Skin epidermis (tissue), 12 donors: ENCODE data around the gene HAUS2.
"Not testable (repeated sequence)": the region's sequence is repeated elsewhere in the genome, so short reads cannot be mapped to it uniquely, and the experiment has no call there.

Experiments used
- H3K27ac ChIP-seq, 21 experiments: fragments of 200-600 bp; sonication (generic) in 11 of 21; one replicate each; pipeline ENCODE4 v1.5.0; 2020; ENCODE audit warnings: mild to moderate bottlenecking in 3 of 21, inconsistent platforms in 2 of 21, moderate library complexity in 2 of 21
- H3K4me3 ChIP-seq, 7 experiments: fragments of 200-600 bp; sonication (generic) in 2 of 7; one replicate each; pipeline ENCODE4 v1.5.0; 2020; ENCODE audit warnings: inconsistent platforms in 2 of 7, mild to moderate bottlenecking in 2 of 7, moderate library complexity in 1 of 7

Gene HAUS2

GRCh38 chr15:42548249-42549031, at the start of gene HAUS2, which contains the start of gene LRRC57:
HAUS2 (plus strand) TSS chr15:42548838; CDS start chr15:42548873, 35 bp downstream.
LRRC57 (minus strand) TSS chr15:42548793; CDS start chr15:42548434, 359 bp downstream.
- peak within 1 kb of the TSS; percentile 65 to 98 (median 90) for H3K27ac ChIP-seq
- H3K4me3 ChIP-seq = peak within 1 kb of the TSS; percentile 76 to 98 (median 82)

- Histone ChIP-seq H3K4me3 (no peak overlapping the region), H3K27ac (peak overlapping the region in 12 of 21 experiments; percentile 10 to 74 (median 46))
These were observed 48.6 kb upstream of the HAUS2 start for GRCh38 chr15:42499858-42500609.

GRCh38 chr15:42502477-42502876, 46.2 kb upstream of the HAUS2 start:
- H3K4me3 ChIP-seq = no peak overlapping the region
- H3K27ac ChIP-seq = peak overlapping the region in 2 of 21 experiments; percentile 4 to 9

- Histone ChIP-seq H3K27ac (peak overlapping the region in 2 of 21 experiments; percentile 22 to 58), H3K4me3 (no peak overlapping the region)
These were observed 44.8 kb upstream of the HAUS2 start for GRCh38 chr15:42503825-42504224.

- Histone ChIP-seq H3K4me3 (no peak overlapping the region), H3K27ac (no peak overlapping the region)
These were observed 44.0 kb upstream of the HAUS2 start for GRCh38 chr15:42504631-42505030.

GRCh38 chr15:42507514-42507913, 41.1 kb upstream of the HAUS2 start:
- Histone ChIP-seq H3K27ac (no peak overlapping the region), H3K4me3 (no peak overlapping the region)

- no peak overlapping the region for H3K4me3 ChIP-seq
- no peak overlapping the region for H3K27ac ChIP-seq
These were observed 40.4 kb upstream of the HAUS2 start for GRCh38 chr15:42508263-42508690.

GRCh38 chr15:42510258-42511006, 38.2 kb upstream of the HAUS2 start:
- Histone ChIP-seq H3K4me3 (no peak overlapping the region), H3K27ac (peak overlapping the region in 3 of 21 experiments; percentile 18 to 51 (median 47))

- H3K27ac ChIP-seq = peak overlapping the region in 4 of 21 experiments; percentile 6 to 51 (median 32)
- no peak overlapping the region for H3K4me3 ChIP-seq
These were observed 37.6 kb upstream of the HAUS2 start for GRCh38 chr15:42511007-42511391.

- H3K4me3 ChIP-seq = no peak overlapping the region
- H3K27ac ChIP-seq = no peak overlapping the region
These were observed 25.3 kb upstream of the HAUS2 start for GRCh38 chr15:42523331-42523730.

GRCh38 chr15:42528970-42529369, 19.7 kb upstream of the HAUS2 start:
- Histone ChIP-seq H3K27ac (no peak overlapping the region), H3K4me3 (no peak overlapping the region)

GRCh38 chr15:42533246-42533645, 15.4 kb upstream of the HAUS2 start:
- H3K27ac ChIP-seq = no peak overlapping the region
- H3K4me3 ChIP-seq = no peak overlapping the region

- H3K27ac ChIP-seq = no peak overlapping the region
- H3K4me3 ChIP-seq = no peak overlapping the region
These were observed 3.6 kb upstream of the HAUS2 start for GRCh38 chr15:42544853-42545629.

GRCh38 chr15:42547918-42548248, 755 bp upstream of the HAUS2 start:
- H3K27ac ChIP-seq = peak overlapping the region; percentile 65 to 98 (median 90)
- peak overlapping the region; percentile 76 to 98 (median 82) for H3K4me3 ChIP-seq

- H3K27ac ChIP-seq = peak overlapping the region; percentile 65 to 98 (median 90)
These were observed 424 bp downstream of the HAUS2 start for GRCh38 chr15:42549032-42549491.

GRCh38 chr15:42549741-42550392, 1.2 kb downstream of the HAUS2 start:
- H3K4me3 ChIP-seq = peak overlapping the region; percentile 76 to 98 (median 82)
- H3K27ac ChIP-seq = peak overlapping the region in 7 of 21 experiments; percentile 84 to 95 (median 90)

More at GRCh38 chr15:42549032-42549491, 424 bp downstream of the HAUS2 start:
- H3K4me3 ChIP-seq = peak overlapping the region; percentile 76 to 98 (median 82)

GRCh38 chr15:42553554-42553953, 4.9 kb downstream of the HAUS2 start:
- Histone ChIP-seq H3K4me3 (no peak overlapping the region), H3K27ac (no peak overlapping the region)

- H3K27ac ChIP-seq, H3K4me3 ChIP-seq: not testable (repeated sequence)
These were observed 8.0 kb downstream of the HAUS2 start for GRCh38 chr15:42556550-42557207.
